ENCODE measurements around the gene CCDC187.

GRCh38 chr9:136244969-136245218, 59.0 kb downstream of the CCDC187 start:
- TF ChIP-seq, protein P1, sequence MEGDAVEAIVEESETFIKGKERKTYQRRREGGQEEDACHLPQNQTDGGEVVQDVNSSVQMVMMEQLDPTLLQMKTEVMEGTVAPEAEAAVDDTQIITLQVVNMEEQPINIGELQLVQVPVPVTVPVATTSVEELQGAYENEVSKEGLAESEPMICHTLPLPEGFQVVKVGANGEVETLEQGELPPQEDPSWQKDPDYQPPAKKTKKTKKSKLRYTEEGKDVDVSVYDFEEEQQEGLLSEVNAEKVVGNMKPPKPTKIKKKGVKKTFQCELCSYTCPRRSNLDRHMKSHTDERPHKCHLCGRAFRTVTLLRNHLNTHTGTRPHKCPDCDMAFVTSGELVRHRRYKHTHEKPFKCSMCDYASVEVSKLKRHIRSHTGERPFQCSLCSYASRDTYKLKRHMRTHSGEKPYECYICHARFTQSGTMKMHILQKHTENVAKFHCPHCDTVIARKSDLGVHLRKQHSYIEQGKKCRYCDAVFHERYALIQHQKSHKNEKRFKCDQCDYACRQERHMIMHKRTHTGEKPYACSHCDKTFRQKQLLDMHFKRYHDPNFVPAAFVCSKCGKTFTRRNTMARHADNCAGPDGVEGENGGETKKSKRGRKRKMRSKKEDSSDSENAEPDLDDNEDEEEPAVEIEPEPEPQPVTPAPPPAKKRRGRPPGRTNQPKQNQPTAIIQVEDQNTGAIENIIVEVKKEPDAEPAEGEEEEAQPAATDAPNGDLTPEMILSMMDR (IDR thresholded peaks at IDR 0.05) = no peak
- TF ChIP-seq POLR2A (IDR thresholded peaks at IDR 0.05) = no peak
